ENCODE data around the gene BCL2A1. TPM values are rescaled to one million over a fixed set of nuclear protein-coding genes. Genes with fewer than 3 reads are reported as not detected.
"Not testable (repeated sequence)": the region's sequence is repeated elsewhere in the genome, so short reads cannot be mapped to it uniquely, and the experiment has no call there.

The BCL2A1 gene
- total RNA-seq, 1 donor from 2014 or later: 124 TPM

DNA sequence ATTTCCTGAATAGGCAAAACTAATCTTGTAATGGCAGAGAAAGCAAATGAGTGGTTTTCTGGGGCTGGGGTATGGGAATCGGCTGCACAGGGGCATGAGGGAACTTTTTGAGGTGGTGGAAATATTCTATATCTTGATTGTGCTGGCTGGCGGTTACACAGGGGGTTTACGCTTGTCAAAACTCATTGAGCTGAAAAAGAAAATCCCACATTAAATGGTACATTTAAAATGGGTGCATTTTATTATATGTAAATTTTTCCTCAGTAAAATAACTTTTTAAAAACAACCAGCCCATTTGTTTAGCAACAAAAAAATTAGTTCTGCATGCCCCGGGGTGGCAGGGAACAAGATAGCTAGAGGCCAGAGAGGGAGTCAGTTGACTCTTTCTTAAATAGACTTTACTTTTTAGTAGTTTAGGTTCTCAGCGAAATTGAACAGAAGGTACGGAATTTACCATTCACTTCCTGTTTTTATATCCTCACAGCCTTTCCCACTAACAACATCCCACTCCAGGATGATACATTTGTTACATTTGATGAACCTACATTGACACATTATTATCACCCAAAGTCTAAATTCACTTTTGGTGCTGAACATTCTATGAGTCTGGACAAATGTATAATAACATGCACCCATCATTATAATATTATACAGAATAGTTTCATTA lies 41.2 kb upstream of the BCL2A1 start:
- DNase-seq (no peak), ATAC-seq (no peak)
- Histone ChIP-seq H3K4me1 (no peaks in the 10 kb centered on the region), H3K36me3 (no peaks in the 10 kb centered on the region), H3K27ac (no peak overlapping the region), H3K4me3 (no peak overlapping the region), H3K9me3 (no peaks in the 10 kb centered on the region), H3K27me3 (ENCODE audit: low read depth) (no peaks in the 10 kb centered on the region)
- intact Hi-C loops (cut with DNase I): no loop called here
- TF ChIP-seq, protein P1, sequence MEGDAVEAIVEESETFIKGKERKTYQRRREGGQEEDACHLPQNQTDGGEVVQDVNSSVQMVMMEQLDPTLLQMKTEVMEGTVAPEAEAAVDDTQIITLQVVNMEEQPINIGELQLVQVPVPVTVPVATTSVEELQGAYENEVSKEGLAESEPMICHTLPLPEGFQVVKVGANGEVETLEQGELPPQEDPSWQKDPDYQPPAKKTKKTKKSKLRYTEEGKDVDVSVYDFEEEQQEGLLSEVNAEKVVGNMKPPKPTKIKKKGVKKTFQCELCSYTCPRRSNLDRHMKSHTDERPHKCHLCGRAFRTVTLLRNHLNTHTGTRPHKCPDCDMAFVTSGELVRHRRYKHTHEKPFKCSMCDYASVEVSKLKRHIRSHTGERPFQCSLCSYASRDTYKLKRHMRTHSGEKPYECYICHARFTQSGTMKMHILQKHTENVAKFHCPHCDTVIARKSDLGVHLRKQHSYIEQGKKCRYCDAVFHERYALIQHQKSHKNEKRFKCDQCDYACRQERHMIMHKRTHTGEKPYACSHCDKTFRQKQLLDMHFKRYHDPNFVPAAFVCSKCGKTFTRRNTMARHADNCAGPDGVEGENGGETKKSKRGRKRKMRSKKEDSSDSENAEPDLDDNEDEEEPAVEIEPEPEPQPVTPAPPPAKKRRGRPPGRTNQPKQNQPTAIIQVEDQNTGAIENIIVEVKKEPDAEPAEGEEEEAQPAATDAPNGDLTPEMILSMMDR (IDR thresholded peaks at IDR 0.05): no peak

DNA sequence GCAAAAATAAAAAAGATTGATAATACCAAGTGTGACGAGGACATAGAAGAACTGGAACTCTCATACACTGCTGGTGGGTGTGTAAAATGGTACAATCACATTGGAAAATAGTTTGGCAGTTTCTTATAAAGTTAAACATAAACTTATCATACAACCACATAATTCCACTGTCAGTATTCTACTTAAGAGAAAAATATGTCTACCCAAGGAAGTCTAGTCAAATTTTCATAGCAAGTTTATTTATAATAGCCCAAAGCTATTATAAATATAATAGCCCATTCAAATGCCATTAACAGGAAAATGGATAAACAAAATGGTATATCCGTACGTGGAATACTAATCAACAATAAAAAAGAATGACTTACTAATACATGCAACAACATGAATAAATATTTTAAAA lies 40.6 kb upstream of the BCL2A1 start:
- TF ChIP-seq, protein P1 (IDR thresholded peaks at IDR 0.05): no peak
- Histone ChIP-seq H3K27ac (no peak overlapping the region), H3K36me3 (no peaks in the 10 kb centered on the region), H3K9me3 (no peaks in the 10 kb centered on the region), H3K4me1 (no peaks in the 10 kb centered on the region), H3K4me3 (no peak overlapping the region), H3K27me3 (ENCODE audit: low read depth) (no peaks in the 10 kb centered on the region)
- ATAC-seq (no peak), DNase-seq (no peak)
- intact Hi-C loops (cut with DNase I): no loop called here

DNA sequence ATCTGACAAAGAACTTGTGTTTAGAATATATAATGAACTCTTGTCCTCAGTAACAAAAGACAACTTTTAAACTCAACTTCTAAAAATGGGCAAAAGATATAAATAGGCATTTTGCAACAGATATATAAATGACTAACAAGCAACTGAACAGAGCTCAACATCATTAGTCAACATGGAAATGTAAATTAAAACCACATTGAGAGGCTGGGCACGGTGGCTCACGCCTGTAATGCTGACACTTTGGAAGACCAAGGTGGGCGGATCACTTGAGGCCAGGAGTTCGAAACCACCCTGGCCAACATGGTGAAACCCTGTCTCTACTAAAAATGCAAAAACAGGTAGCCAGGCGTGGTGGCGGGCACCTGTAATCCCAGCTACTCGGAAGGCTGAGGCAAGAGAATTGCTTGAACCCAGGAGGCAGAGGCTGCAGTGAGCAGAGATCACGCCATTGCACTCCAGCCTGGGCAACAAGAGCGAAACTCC lies 40.1 kb upstream of the BCL2A1 start:
- H3K27me3 ChIP-seq (ENCODE audit: low read depth); DNase-seq; H3K9me3 ChIP-seq; intact Hi-C loops (cut with DNase I); H3K36me3 ChIP-seq; H3K4me1 ChIP-seq; H3K27ac ChIP-seq; ATAC-seq; H3K4me3 ChIP-seq: not testable (repeated sequence)

DNA sequence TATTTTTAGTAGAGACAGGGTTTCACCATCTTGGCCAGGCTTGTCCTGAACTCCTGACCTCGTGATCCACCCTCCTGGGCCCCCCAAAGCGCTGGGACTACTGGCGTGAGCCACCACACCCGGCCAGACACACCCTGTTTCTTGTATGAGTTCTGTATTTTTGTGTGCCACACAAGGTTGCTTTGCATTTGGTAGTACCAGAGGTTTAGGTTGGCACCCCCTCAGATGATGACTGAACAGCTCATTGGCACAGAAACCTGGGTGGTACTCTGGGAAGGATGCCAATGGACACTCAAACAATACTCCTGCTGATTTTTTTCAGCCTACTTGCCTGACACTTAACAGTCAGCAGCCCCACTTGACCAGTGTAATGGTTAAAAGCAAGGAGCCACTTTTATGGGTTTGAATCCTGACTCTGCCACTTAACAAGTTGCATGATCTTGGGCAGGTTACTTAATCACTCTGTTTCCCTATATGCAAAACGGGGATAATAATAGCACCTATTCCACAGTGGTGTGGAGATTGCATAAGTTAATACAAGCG lies 39.2 kb upstream of the BCL2A1 start:
- no peak for DNase-seq
- TF ChIP-seq, protein P1 (IDR thresholded peaks at IDR 0.05): no peak
- Histone ChIP-seq H3K4me1 (no peaks in the 10 kb centered on the region), H3K27me3 (ENCODE audit: low read depth) (no peaks in the 10 kb centered on the region), H3K27ac (no peak overlapping the region), H3K9me3 (no peaks in the 10 kb centered on the region), H3K36me3 (no peaks in the 10 kb centered on the region), H3K4me3 (no peak overlapping the region)
- intact Hi-C loops (cut with DNase I): no loop called here
- peak; percentile 85 to 87 for ATAC-seq

DNA sequence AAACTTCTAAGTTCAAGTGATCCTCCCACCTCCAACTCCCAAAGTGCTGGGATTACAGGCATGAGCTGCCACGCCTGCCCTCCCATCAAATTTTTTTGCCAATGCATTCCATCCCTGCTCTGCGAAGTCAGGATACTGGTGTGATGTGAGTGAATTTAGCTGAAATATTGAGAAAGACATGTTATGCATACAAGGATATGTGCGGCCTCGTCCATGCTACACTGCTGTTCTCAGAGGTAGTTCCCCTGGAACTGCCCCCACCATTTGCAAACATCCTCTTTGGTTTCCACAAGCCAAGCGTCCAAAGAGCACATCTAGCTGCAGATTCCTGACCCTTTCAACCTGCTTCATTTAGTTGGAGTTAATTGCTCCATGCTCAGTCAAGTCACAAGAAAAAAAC lies 36.5 kb upstream of the BCL2A1 start:
- Histone ChIP-seq H3K4me1 (no peaks in the 10 kb centered on the region), H3K9me3 (no peaks in the 10 kb centered on the region), H3K27ac (no peak overlapping the region), H3K36me3 (no peaks in the 10 kb centered on the region), H3K27me3 (ENCODE audit: low read depth) (no peaks in the 10 kb centered on the region), H3K4me3 (no peak overlapping the region)
- DNase-seq (no peak), ATAC-seq (no peak)
- intact Hi-C loops (cut with DNase I): no loop called here
- TF ChIP-seq, protein P1 (IDR thresholded peaks at IDR 0.05): no peak

DNA sequence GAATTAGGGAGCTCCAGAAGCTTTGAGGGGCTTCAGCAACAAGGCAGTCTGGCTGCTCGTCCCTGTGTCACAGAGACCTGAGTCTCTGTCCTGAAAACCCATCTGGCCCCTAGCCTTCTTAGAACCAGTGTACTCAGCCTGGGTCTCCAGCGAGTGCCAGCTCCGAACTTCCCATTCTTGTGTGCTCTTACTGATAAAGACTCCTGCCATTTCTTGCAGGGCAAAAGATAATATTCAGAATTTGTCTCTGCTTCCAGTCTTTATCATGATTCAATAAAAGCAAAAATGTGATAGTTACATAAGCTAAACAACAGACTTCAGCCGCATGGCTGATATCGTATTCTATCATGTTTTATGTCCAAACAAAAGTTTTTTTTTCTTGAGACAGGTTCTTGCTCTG lies 36.0 kb upstream of the BCL2A1 start:
- no peaks in the 10 kb centered on the region for H3K36me3 ChIP-seq
- H3K27ac ChIP-seq: no peak overlapping the region
- H3K27me3 ChIP-seq (ENCODE audit: low read depth): no peaks in the 10 kb centered on the region
- TF ChIP-seq, protein P1 (IDR thresholded peaks at IDR 0.05): no peak
- DNase-seq (no peak), ATAC-seq (no peak)
- no peaks in the 10 kb centered on the region for H3K4me1 ChIP-seq
- H3K9me3 ChIP-seq: no peaks in the 10 kb centered on the region
- no peak overlapping the region for H3K4me3 ChIP-seq
- intact Hi-C loops (cut with DNase I): no loop called here

All from lower lobe of right lung (tissue), 2 donors.